HUES48 (cell line): ENCODE data around the gene C19orf53.

Source experiments
- H3K27ac ChIP-seq: one replicate; pipeline ENCODE4 v1.7.0; 2013; ENCODE audit warnings: low read depth, low read length, inconsistent platforms
- H3K27me3 ChIP-seq: 2 replicates; pipeline ENCODE4 v1.6.1; 2013; ENCODE audit warnings: mild to moderate bottlenecking, low read length; ENCODE audit not compliant: control insufficient read depth, insufficient read depth
- H3K36me3 ChIP-seq: 2 replicates; pipeline ENCODE4 v1.6.1; 2013; ENCODE audit warnings: low read length; ENCODE audit not compliant: control insufficient read depth, insufficient read depth
- H3K4me1 ChIP-seq: 2 replicates; pipeline ENCODE4 v1.6.1; 2013; ENCODE audit warnings: mild to moderate bottlenecking, low read length; ENCODE audit not compliant: control insufficient read depth, insufficient read depth
- H3K4me3 ChIP-seq: 2 replicates; pipeline ENCODE4 v1.5.1; 2013; ENCODE audit warnings: mild to moderate bottlenecking, low read depth, low read length
- H3K9ac ChIP-seq: 2 replicates; pipeline ENCODE4 v1.6.1; 2013; ENCODE audit warnings: mild to moderate bottlenecking, low read depth, low read length, moderate library complexity
- H3K9me3 ChIP-seq: 2 replicates; pipeline ENCODE4 v1.6.1; 2013; ENCODE audit warnings: low read length; ENCODE audit not compliant: control insufficient read depth, insufficient read depth

The C19orf53 gene

GRCh38 chr19:13796301-13797057, 22.2 kb downstream of the C19orf53 start:
- Histone ChIP-seq H3K36me3 (peaks cover 8% of the 10 kb centered on the region; the same call in 1 of the 2 replicates), H3K9me3 (no peaks in the 10 kb centered on the region), H3K27ac (peak overlapping the region; percentile 29), H3K4me3 (peak overlapping the region; percentile 89), H3K9ac (peak overlapping the region; percentile 74; the same call in 1 of the 2 replicates), H3K27me3 (no peaks in the 10 kb centered on the region), H3K4me1 (peaks cover 6% of the 10 kb centered on the region; the same call in 1 of the 2 replicates)

DNA sequence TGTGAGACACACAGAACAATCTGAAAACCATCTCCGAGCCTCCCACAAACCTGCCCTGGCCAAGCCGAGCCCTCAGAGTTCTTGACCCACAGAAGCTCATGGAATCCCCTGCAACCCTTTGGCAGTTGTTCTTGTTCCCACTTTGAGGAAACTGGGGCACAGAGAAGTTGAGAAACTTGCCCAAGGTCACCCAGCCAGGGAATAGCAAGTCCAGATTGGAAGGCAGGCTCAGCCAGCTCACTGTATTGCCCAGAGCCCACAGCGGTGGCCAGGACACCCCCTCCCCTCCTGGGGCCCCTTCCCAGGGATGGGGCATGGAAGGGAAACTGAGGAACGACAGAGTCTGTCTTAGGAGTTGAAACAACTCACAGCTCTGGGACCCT, 22.8 kb downstream of the C19orf53 start:
- no peak overlapping the region for H3K9ac ChIP-seq
- H3K9me3 ChIP-seq = no peaks in the 10 kb centered on the region
- peaks cover 6% of the 10 kb centered on the region; the same call in 1 of the 2 replicates for H3K4me1 ChIP-seq
- peak overlapping the region; percentile 29 for H3K27ac ChIP-seq
- H3K27me3 ChIP-seq = no peaks in the 10 kb centered on the region
- peak overlapping the region; percentile 89; the same call in 1 of the 2 replicates for H3K4me3 ChIP-seq
- H3K36me3 ChIP-seq = peaks cover 8% of the 10 kb centered on the region; the same call in 1 of the 2 replicates

GRCh38 chr19:13797870-13798269, 23.6 kb downstream of the C19orf53 start:
- Histone ChIP-seq H3K36me3 (peaks cover 11% of the 10 kb centered on the region; the same call in 1 of the 2 replicates), H3K4me1 (peaks cover 6% of the 10 kb centered on the region; the same call in 1 of the 2 replicates), H3K9me3 (no peaks in the 10 kb centered on the region), H3K4me3 (no peak overlapping the region), H3K27me3 (no peaks in the 10 kb centered on the region), H3K27ac (no peak overlapping the region), H3K9ac (no peak overlapping the region)

- Histone ChIP-seq H3K27ac (no peak overlapping the region), H3K9me3 (no peaks in the 10 kb centered on the region), H3K36me3 (peaks cover 16% of the 10 kb centered on the region; the same call in 1 of the 2 replicates), H3K4me1 (peaks cover 6% of the 10 kb centered on the region; the same call in 1 of the 2 replicates), H3K4me3 (no peak overlapping the region), H3K9ac (no peak overlapping the region), H3K27me3 (no peaks in the 10 kb centered on the region)
Observed at GRCh38 chr19:13799669-13800068, 25.4 kb downstream of the C19orf53 start.

DNA sequence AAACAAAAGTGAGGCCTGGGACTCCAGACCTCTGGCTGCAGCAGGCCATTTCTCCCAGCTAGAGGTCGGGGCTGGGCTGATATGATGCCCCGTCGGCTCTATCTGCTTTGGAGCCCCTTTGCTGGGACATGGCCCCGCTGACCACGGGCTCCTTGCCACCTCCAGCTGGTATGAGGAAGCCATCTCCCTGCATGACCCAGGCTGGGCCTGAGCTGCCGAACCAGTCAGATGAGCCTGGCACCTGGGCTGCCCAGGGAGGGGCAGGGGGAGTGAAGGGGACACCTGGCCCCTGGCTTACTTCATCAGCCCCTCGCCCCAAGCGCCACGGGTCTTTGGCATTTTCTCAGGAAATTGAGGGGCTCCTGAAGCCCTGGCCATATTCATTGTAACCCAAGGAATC, 28.8 kb downstream of the C19orf53 start:
- Histone ChIP-seq H3K4me3 (no peak overlapping the region), H3K4me1 (no peaks in the 10 kb centered on the region), H3K9me3 (no peaks in the 10 kb centered on the region), H3K36me3 (peaks cover 41% of the 10 kb centered on the region), H3K9ac (no peak overlapping the region), H3K27ac (no peak overlapping the region), H3K27me3 (no peaks in the 10 kb centered on the region)

DNA sequence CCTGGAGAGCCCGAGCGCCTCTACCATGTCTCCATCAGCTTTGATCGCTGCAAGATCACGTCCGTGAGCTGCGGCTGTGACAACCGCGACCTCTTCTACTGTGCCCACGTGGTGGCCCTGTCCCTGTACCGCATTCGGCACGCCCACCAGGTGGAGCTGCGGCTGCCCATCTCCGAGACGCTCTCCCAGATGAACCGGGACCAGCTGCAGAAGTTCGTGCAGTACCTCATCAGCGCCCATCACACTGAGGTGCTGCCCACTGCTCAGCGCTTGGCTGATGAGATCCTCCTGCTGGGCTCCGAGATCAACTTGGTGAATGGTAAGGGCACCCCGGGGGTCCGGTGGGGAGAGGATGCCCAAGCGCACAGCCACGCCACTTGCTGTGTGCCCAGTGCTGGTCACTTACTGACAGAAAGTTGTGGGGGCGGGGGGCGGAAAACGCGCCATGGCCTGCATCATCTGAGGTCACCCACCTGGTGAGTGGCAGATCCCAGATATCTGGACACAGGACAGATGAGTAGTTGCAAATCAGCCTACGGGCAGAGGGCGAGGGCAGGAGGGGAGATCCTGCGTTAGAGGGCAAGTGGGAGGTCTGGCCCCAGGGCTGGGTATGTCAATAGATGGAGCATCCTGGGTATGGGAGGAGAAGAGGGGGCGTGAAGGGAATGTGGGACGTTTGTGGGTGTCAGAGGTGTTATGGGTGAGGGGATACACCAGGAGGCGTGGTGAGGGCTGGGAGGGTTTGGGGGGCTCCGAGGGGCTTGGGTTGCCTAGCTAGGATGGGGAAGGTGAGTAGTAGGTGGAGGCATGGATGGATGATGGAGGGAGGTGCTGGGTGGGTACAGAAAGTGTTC, 30.8 kb downstream of the C19orf53 start:
- no peak overlapping the region for H3K9ac ChIP-seq
- H3K4me1 ChIP-seq = no peaks in the 10 kb centered on the region
- no peak overlapping the region for H3K4me3 ChIP-seq
- no peaks in the 10 kb centered on the region for H3K27me3 ChIP-seq
- no peak overlapping the region for H3K27ac ChIP-seq
- H3K36me3 ChIP-seq = peaks cover 54% of the 10 kb centered on the region
- H3K9me3 ChIP-seq = no peaks in the 10 kb centered on the region

- no peak overlapping the region for H3K27ac ChIP-seq
- H3K9me3 ChIP-seq = no peaks in the 10 kb centered on the region
- H3K9ac ChIP-seq = no peak overlapping the region
- H3K27me3 ChIP-seq = no peaks in the 10 kb centered on the region
- no peaks in the 10 kb centered on the region for H3K4me1 ChIP-seq
- peaks cover 59% of the 10 kb centered on the region for H3K36me3 ChIP-seq
- no peak overlapping the region for H3K4me3 ChIP-seq
Observed at GRCh38 chr19:13806728-13807127, 32.5 kb downstream of the C19orf53 start.

DNA sequence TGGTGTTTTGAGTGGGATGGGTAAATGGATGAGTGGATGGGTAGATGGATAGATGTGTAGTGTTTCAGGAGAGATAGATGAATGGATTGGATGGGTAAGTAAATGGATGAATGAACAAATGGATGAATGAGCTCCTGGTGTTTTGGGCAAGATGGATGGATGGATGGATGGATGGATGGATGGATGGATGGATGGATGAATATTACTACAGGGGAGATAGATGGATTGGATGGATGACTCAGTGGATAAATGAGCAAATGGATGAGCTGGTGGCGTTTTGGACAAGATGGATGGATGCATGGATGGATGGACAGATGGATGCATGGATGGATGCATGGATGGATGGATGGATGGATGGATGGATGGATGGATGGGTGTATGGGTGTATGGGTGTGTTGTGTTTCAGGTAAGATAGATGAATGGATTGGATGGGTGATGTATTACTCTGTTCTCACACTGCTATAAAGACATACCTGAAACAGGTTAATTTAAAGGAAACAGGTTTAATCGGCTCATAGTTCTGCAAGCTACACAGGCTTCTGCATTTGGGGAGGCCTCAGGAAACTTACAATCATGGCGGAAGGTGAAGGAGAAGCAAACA, 33.3 kb downstream of the C19orf53 start:
- Histone ChIP-seq H3K27me3 (no peaks in the 10 kb centered on the region), H3K4me1 (no peaks in the 10 kb centered on the region), H3K4me3 (no peak overlapping the region), H3K9ac (no peak overlapping the region), H3K27ac (no peak overlapping the region), H3K36me3 (peaks cover 58% of the 10 kb centered on the region), H3K9me3 (no peaks in the 10 kb centered on the region)

DNA sequence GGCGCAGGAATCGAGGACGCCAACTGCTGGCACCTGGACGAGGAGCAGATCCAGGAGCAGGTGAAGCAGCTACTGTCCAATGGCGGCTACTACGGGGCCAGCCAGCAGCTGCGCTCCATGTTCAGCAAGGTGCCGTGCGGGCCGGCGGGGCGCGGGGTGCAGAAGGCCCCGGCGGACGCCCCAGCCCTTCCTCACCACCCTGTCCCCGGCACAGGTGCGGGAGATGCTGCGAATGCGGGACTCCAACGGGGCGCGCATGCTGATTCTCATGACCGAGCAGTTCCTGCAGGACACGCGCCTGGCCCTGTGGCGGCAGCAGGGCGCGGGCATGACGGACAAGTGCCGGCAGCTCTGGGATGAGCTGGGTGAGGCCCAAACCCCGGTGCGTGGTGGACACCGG, 34.6 kb downstream of the C19orf53 start:
- Histone ChIP-seq H3K9me3 (no peaks in the 10 kb centered on the region), H3K4me3 (no peak overlapping the region), H3K27me3 (no peaks in the 10 kb centered on the region), H3K9ac (no peak overlapping the region), H3K4me1 (no peaks in the 10 kb centered on the region), H3K36me3 (peaks cover 65% of the 10 kb centered on the region), H3K27ac (no peak overlapping the region)

DNA sequence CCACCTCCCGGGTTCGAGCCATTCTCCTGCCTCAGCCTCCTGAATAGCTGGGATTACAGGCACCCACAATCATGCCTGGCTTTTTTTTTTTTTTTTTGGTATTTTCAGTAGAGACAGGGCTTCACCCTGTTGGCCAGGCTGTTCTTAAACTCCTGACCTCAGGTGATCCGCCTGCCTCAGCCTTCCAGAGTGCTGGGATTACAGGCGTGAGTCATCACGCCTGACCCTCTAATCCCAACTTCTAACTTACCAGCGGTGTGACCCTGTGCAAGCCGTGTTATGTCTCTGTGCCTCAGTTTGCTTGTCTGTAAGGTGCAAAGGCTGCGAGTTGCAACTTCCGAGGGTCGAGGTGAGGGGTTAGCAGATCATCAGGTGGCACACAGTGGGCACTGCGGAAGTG, 38.3 kb downstream of the C19orf53 start:
- H3K4me1 ChIP-seq = no peaks in the 10 kb centered on the region
- H3K27me3 ChIP-seq = no peaks in the 10 kb centered on the region
- H3K27ac ChIP-seq = no peak overlapping the region
- H3K9me3 ChIP-seq = no peaks in the 10 kb centered on the region
- peaks cover 57% of the 10 kb centered on the region for H3K36me3 ChIP-seq
- H3K9ac ChIP-seq = no peak overlapping the region
- H3K4me3 ChIP-seq = no peak overlapping the region
